ENCODE data around the gene ACE. TPM values are rescaled to one million over a fixed set of nuclear protein-coding genes. Genes with fewer than 3 reads are reported as not detected.

Gene ACE
- total and polyA plus RNA-seq, 8 donors = 3.1 to 18.3 (median 6.4) TPM

DNA sequence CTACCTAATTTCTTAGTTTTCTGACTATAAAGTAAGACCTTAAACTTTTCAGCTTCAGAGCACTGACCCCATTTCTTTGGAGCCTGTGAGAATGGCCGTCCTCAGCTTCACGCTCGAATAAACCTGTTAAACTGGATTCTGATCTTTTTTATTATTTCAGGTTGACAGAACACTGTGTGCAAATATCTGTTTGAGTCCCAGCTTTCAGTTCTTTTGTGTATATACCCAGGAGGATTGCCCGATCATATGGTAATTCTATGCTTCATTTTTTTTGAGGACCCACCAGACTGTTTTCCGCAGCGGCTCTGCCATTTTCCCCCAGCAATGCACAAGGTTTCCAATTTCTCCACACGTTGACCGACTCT lies 26.5 kb downstream of the ACE start:
- H3K36me3 ChIP-seq = no peaks in the 10 kb centered on the region
- intact Hi-C loops (cut with DNase I) = no loop called here
- no peaks in the 10 kb centered on the region for H3K27me3 ChIP-seq
- no peak for TF ChIP-seq CTCF (IDR thresholded peaks at IDR 0.05)
- peak in 2 of 4 donors; percentile 30 to 31 for ATAC-seq
- no peak overlapping the region for H3K4me3 ChIP-seq
- H3K4me1 ChIP-seq = peaks cover 0 to 3% (median 0%) of the 10 kb centered on the region in 3 donors
- peak overlapping the region in 1 of 4 donors; percentile 24 for H3K27ac ChIP-seq
- no peaks in the 10 kb centered on the region for H3K9me3 ChIP-seq
- 27 to 31% methylated on average over 8 of the region's 8 CpGs for WGBS, 2 donors
- DNase-seq = no peak
- FAIRE-seq = no peak

GRCh38 chr17:63504261-63504660 lies 27.4 kb downstream of the ACE start:
- intact Hi-C loops (cut with DNase I) = no loop called here
- H3K36me3 ChIP-seq = no peaks in the 10 kb centered on the region
- FAIRE-seq = no peak

GRCh38 chr17:63505341-63505740 lies 28.5 kb downstream of the ACE start:
- no peak for TF ChIP-seq CTCF (IDR thresholded peaks at IDR 0.05)

More at GRCh38 chr17:63504261-63504660, 27.4 kb downstream of the ACE start:
- ATAC-seq (no peak), DNase-seq (no peak)
- Histone ChIP-seq H3K4me3 (no peak overlapping the region), H3K4me1 (peaks cover 0 to 3% (median 0%) of the 10 kb centered on the region in 3 donors), H3K27me3 (no peaks in the 10 kb centered on the region), H3K27ac (no peak overlapping the region), H3K9me3 (no peaks in the 10 kb centered on the region)
- TF ChIP-seq CTCF (IDR thresholded peaks at IDR 0.05) = no peak

GRCh38 chr17:63506627-63507026 lies 29.8 kb downstream of the ACE start:
- intact Hi-C loops (cut with DNase I) = no loop called here
- FAIRE-seq = no peak

More at GRCh38 chr17:63505341-63505740, 28.5 kb downstream of the ACE start:
- no peak overlapping the region for H3K4me3 ChIP-seq
- intact Hi-C loops (cut with DNase I) = no loop called here
- no peaks in the 10 kb centered on the region for H3K9me3 ChIP-seq
- 83 to 91% methylated on average over 9 of the region's 9 CpGs for WGBS, 2 donors
- DNase-seq (no peak), ATAC-seq (no peak), FAIRE-seq (no peak)
- no peaks in the 10 kb centered on the region for H3K27me3 ChIP-seq
- H3K27ac ChIP-seq = no peak overlapping the region
- peaks cover 0 to 3% (median 0%) of the 10 kb centered on the region in 3 donors for H3K4me1 ChIP-seq
- no peaks in the 10 kb centered on the region for H3K36me3 ChIP-seq

More at GRCh38 chr17:63506627-63507026, 29.8 kb downstream of the ACE start:
- no peak overlapping the region for H3K27ac ChIP-seq
- DNase-seq (peak in 1 of 6 donors; percentile 14), ATAC-seq (no peak)
- WGBS, 2 donors = 87 to 98% methylated on average over 3 of the region's 3 CpGs
- no peak for TF ChIP-seq CTCF (IDR thresholded peaks at IDR 0.05)
- no peaks in the 10 kb centered on the region for H3K27me3 ChIP-seq
- no peaks in the 10 kb centered on the region for H3K9me3 ChIP-seq
- H3K4me3 ChIP-seq = no peak overlapping the region
- no peaks in the 10 kb centered on the region for H3K36me3 ChIP-seq
- H3K4me1 ChIP-seq = peaks cover 0 to 3% (median 0%) of the 10 kb centered on the region in 3 donors
